Measurements from ENCODE around the gene SZRD1.

The SZRD1 gene

DNA sequence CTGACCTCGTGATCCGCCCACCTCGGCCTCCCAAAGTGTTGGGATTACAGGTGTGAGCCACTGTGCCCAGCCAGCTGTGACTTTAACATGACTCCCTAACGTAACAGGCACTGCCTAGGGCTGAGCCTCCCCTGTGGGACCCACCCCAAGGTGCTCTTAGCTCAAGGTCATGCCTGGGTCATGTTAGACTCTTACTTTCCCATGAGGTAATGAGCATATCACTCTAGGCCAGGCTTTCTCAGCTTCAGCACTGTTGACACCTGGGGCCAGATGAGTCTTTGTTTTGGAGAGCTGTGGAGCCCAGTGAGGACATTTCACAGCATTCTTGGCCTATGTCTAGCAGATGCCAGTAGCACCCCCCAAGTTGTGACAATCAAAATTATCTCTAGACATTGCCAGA is 78.0 kb downstream of the SZRD1 start:
- H3K4me3 ChIP-seq (ENCODE audit: low read depth, low read length): no peak overlapping the region
- DNase-seq (ENCODE audit: low read depth): no peak
- TF ChIP-seq, protein P1, sequence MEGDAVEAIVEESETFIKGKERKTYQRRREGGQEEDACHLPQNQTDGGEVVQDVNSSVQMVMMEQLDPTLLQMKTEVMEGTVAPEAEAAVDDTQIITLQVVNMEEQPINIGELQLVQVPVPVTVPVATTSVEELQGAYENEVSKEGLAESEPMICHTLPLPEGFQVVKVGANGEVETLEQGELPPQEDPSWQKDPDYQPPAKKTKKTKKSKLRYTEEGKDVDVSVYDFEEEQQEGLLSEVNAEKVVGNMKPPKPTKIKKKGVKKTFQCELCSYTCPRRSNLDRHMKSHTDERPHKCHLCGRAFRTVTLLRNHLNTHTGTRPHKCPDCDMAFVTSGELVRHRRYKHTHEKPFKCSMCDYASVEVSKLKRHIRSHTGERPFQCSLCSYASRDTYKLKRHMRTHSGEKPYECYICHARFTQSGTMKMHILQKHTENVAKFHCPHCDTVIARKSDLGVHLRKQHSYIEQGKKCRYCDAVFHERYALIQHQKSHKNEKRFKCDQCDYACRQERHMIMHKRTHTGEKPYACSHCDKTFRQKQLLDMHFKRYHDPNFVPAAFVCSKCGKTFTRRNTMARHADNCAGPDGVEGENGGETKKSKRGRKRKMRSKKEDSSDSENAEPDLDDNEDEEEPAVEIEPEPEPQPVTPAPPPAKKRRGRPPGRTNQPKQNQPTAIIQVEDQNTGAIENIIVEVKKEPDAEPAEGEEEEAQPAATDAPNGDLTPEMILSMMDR (IDR thresholded peaks at IDR 0.05; ENCODE audit: insufficient read depth, low read depth, low read length, missing control alignments): no peak

DNA sequence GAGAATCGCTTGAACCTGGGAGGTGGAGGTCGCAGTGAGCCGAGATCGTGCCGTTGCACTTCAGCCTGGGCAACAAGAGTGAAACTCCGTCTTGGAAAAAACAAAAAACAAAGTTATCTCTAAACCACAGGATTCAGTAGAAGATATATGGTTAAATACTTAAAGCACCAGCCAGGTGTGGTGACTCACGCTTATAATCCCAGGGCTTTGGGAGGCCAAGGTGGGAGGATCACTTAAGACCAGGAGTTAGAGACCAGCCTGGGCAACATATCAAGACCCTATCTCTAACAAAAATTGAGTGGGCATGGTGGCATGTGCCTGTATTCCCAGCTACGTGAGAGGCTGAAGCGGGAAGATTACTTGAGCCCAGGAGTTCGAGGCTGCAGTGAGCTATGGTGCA is 79.1 kb downstream of the SZRD1 start:
- TF ChIP-seq, protein P1 (IDR thresholded peaks at IDR 0.05; ENCODE audit: insufficient read depth, low read depth, low read length, missing control alignments): no peak
- H3K4me3 ChIP-seq (ENCODE audit: low read depth, low read length): no peak overlapping the region
- DNase-seq (ENCODE audit: low read depth): no peak

DNA sequence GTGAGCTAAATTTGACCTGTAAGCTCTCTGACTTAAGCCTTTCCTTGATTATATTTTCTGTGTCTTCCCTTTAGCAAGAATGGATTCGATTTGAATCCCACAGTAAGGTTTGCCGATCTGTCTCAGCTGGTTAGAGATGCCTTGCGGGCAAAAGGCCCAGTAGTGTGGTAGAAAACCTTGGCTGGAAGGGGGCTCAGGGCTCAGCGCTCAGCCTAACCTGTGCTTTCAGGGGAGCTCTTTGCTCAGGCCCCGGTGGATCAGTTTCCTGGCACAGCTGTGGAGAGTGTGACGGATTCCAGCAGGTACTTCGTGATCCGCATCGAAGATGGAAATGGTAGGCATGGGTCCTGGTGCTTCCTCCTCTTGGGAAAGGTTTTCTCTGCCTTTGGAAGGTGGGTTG is 80.6 kb downstream of the SZRD1 start:
- DNase-seq (ENCODE audit: low read depth): no peak
- H3K4me3 ChIP-seq (ENCODE audit: low read depth, low read length): no peak overlapping the region
- TF ChIP-seq, protein P1 (IDR thresholded peaks at IDR 0.05; ENCODE audit: insufficient read depth, low read depth, low read length, missing control alignments): no peak
